Astrocyte (in vitro differentiated cells and primary cell): ENCODE data around the gene DNAAF8. TPM values are rescaled to one million over a fixed set of nuclear protein-coding genes. Genes with fewer than 3 reads are reported as not detected.

Experiments
- DNase-seq: peaks from one replicate; pipeline ENCODE4 v3.0.0-alpha.2; 2010; ENCODE audit warnings: low read depth
- FAIRE-seq: peaks from 2 replicates; lab custom pipeline; 2011; peaks lifted over from hg19 to GRCh38; lab: Jason Lieb, UNC
- H2AFZ ChIP-seq: 2 replicates; pipeline ENCODE4 v1.6.0; 2012; ENCODE audit warnings: low read depth, low read length, inconsistent platforms
- H3K27ac ChIP-seq: 2 replicates; pipeline ENCODE4 v1.5.1; 2011; ENCODE audit warnings: low read depth, low read length, inconsistent platforms
- H3K27me3 ChIP-seq: 2 replicates; pipeline ENCODE4 v1.6.0; 2011; ENCODE audit warnings: low read length, inconsistent platforms; ENCODE audit not compliant: insufficient read depth
- H3K36me3 ChIP-seq: 2 replicates; pipeline ENCODE4 v1.5.1; 2011; ENCODE audit warnings: low read length, inconsistent platforms; ENCODE audit not compliant: insufficient read depth
- H3K4me1 ChIP-seq: 2 replicates; pipeline ENCODE4 v1.5.1; 2011; ENCODE audit warnings: low read length, inconsistent platforms; ENCODE audit not compliant: insufficient read depth
- H3K4me2 ChIP-seq: 2 replicates; pipeline ENCODE4 v1.6.0; 2012; ENCODE audit warnings: low read length, inconsistent platforms
- H3K4me3 ChIP-seq: 2 replicates; pipeline ENCODE4 v1.5.1; 2011; ENCODE audit warnings: low read depth, mild to moderate bottlenecking, low read length, inconsistent platforms; ENCODE audit not compliant: insufficient read depth
- H3K79me2 ChIP-seq: 2 replicates; pipeline ENCODE4 v1.6.0; 2012; ENCODE audit warnings: mild to moderate bottlenecking, low read length, inconsistent platforms; ENCODE audit not compliant: insufficient read depth
- H3K9ac ChIP-seq: 2 replicates; pipeline ENCODE4 v1.6.0; 2012; ENCODE audit warnings: mild to moderate bottlenecking, low read length, inconsistent platforms
- H3K9me3 ChIP-seq: 2 replicates; pipeline ENCODE4 v1.5.1; 2012; ENCODE audit warnings: low read depth, mild to moderate bottlenecking, low read length, inconsistent platforms; ENCODE audit not compliant: insufficient read depth
- H4K20me1 ChIP-seq: 2 replicates; pipeline ENCODE4 v1.6.0; 2012; ENCODE audit warnings: low read length, inconsistent platforms; ENCODE audit not compliant: insufficient read depth
- H3K27ac Mint-ChIP-seq: one replicate; pipeline ENCODE4 v1.8.0; 2021; ENCODE audit warnings: mild to moderate bottlenecking, mixed read lengths; ENCODE audit not compliant: unreplicated experiment
- H3K27me3 Mint-ChIP-seq: one replicate; pipeline ENCODE4 v1.8.0; 2021; ENCODE audit warnings: low read depth, mixed read lengths; ENCODE audit not compliant: unreplicated experiment
- H3K36me3 Mint-ChIP-seq: one replicate; pipeline ENCODE4 v1.8.0; 2021; ENCODE audit warnings: low read depth, mixed read lengths; ENCODE audit not compliant: unreplicated experiment
- H3K4me1 Mint-ChIP-seq: one replicate; pipeline ENCODE4 v1.8.0; 2021; ENCODE audit warnings: low read depth, mixed read lengths; ENCODE audit not compliant: unreplicated experiment
- H3K4me3 Mint-ChIP-seq: one replicate; pipeline ENCODE4 v1.8.0; 2021; ENCODE audit warnings: mild to moderate bottlenecking, moderate library complexity, mixed read lengths; ENCODE audit not compliant: unreplicated experiment
- H3K9me3 Mint-ChIP-seq: one replicate; pipeline ENCODE4 v1.8.0; 2021; ENCODE audit warnings: mild to moderate bottlenecking, mixed read lengths; ENCODE audit not compliant: unreplicated experiment
- EZH2 ChIP-seq: IDR thresholded peaks from 2 replicates; pipeline ENCODE4 v1.6.1; 2012; ENCODE audit warnings: mild to moderate bottlenecking, low read length, inconsistent platforms; ENCODE audit not compliant: insufficient read depth
- total RNA-seq: library from RNA; stranded (reverse); gene quantifications from 2 replicates; pipeline ENCODE4 v1.2.1, GENCODE V29; 2021
- TF ChIP-seq, protein P1 (sequence below): IDR thresholded peaks from 2 replicates; pipeline ENCODE4 v1.5.1; 2011; ENCODE audit warnings: low read depth, mild to moderate bottlenecking, inconsistent platforms, low read length, moderate library complexity; ENCODE audit not compliant: insufficient read depth

DNAAF8 gene
- total RNA-seq, 1 donor from 2014 or later = 2.7 TPM

DNA sequence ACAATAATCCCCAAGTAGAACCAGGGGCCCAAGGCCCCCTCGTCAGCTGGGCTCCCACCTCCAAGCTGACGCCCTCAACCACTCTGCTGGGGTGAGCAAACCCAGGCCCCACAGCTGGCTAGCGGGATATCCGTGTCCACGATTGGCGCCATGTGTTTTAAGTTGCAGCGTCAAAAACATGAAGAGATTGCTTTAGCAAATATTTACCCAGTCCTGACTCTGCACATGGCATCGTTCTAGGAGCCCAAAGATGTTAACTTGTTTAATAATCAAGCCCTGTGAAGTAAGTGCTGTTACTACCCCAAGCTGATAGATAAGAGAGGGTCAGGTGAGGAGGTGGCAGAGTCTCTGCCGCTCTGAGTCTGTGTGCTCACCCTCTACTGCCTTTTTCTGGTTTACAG, 54.2 kb downstream of the DNAAF8 start:
- Histone ChIP-seq H3K79me2 (no peaks in the 10 kb centered on the region), H3K27me3 (no peaks in the 10 kb centered on the region), H3K4me2 (no peak overlapping the region), H3K4me1 (no peaks in the 10 kb centered on the region), H3K4me3 (no peak overlapping the region), H4K20me1 (no peaks in the 10 kb centered on the region), H3K36me3 (no peaks in the 10 kb centered on the region), H3K9ac (no peak overlapping the region), H2AFZ (no peak overlapping the region), H3K9me3 (no peaks in the 10 kb centered on the region), H3K27ac (no peak overlapping the region)
- H3K4me1 Mint-ChIP-seq = no peaks in the 10 kb centered on the region
- TF ChIP-seq EZH2 = no peak
- TF ChIP-seq, protein P1, sequence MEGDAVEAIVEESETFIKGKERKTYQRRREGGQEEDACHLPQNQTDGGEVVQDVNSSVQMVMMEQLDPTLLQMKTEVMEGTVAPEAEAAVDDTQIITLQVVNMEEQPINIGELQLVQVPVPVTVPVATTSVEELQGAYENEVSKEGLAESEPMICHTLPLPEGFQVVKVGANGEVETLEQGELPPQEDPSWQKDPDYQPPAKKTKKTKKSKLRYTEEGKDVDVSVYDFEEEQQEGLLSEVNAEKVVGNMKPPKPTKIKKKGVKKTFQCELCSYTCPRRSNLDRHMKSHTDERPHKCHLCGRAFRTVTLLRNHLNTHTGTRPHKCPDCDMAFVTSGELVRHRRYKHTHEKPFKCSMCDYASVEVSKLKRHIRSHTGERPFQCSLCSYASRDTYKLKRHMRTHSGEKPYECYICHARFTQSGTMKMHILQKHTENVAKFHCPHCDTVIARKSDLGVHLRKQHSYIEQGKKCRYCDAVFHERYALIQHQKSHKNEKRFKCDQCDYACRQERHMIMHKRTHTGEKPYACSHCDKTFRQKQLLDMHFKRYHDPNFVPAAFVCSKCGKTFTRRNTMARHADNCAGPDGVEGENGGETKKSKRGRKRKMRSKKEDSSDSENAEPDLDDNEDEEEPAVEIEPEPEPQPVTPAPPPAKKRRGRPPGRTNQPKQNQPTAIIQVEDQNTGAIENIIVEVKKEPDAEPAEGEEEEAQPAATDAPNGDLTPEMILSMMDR = no peak
- DNase-seq = no peak
- H3K27ac Mint-ChIP-seq = no peak overlapping the region
- peaks cover 9% of the 10 kb centered on the region for H3K27me3 Mint-ChIP-seq
- H3K36me3 Mint-ChIP-seq = peaks cover 7% of the 10 kb centered on the region
- peaks cover 5% of the 10 kb centered on the region for H3K9me3 Mint-ChIP-seq
- H3K4me3 Mint-ChIP-seq = no peak overlapping the region
- no peak for FAIRE-seq

DNA sequence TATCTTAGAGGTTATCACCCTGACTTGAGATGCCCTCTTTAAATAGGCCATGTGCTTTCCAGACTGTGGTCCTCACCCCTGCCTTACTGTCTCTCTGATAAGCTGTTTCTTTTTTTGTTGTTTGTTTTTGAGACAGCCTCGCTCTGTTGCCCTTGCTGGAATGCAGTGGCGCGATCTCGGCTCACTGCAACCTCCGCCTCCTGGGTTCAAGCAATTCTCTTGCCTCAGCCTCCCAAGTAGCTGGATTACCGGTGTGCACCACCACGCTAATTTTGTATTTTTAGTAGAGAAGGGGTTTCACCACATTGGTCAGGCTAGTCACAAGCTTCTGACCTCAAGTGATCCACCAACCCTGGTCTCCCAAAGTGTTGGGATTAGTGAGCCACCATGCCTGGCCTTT, 54.6 kb downstream of the DNAAF8 start:
- H3K4me2 ChIP-seq = no peak overlapping the region
- TF ChIP-seq, protein P1 = no peak
- no peak for TF ChIP-seq EZH2
- Mint-ChIP-seq H3K36me3 (peaks cover 7% of the 10 kb centered on the region), H3K9me3 (peaks cover 5% of the 10 kb centered on the region), H3K4me1 (no peaks in the 10 kb centered on the region), H3K4me3 (no peak overlapping the region), H3K27me3 (peaks cover 9% of the 10 kb centered on the region), H3K27ac (no peak overlapping the region)
- no peaks in the 10 kb centered on the region for H3K36me3 ChIP-seq
- H3K27me3 ChIP-seq = no peaks in the 10 kb centered on the region
- H3K9ac ChIP-seq = no peak overlapping the region
- H3K4me1 ChIP-seq = no peaks in the 10 kb centered on the region
- H3K27ac ChIP-seq = no peak overlapping the region
- H4K20me1 ChIP-seq = no peaks in the 10 kb centered on the region
- FAIRE-seq = no peak
- no peak for DNase-seq
- no peak overlapping the region for H3K4me3 ChIP-seq
- no peak overlapping the region for H2AFZ ChIP-seq
- no peaks in the 10 kb centered on the region for H3K79me2 ChIP-seq
- H3K9me3 ChIP-seq = no peaks in the 10 kb centered on the region

DNA sequence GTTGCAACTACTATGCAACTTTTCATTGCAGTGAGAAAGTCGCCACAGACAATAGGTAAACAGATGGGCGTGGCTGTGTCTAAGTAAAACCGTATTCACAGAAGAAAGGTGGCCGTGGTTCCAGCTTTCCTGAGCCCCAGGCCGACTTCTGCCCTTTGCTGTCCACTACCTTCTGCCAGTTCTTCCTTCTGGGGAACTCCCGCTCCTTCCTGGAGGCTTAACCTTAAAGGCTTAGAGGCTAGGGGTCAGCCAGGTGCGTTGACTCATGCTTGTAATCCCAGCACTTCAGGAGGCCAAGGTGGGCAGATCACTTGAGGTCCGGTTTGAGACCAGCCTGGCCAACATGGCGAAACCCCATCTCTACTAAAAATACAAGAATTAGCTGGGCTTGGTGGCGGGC, 55.9 kb downstream of the DNAAF8 start:
- Mint-ChIP-seq H3K4me1 (no peaks in the 10 kb centered on the region), H3K27ac (no peak overlapping the region), H3K4me3 (no peak overlapping the region), H3K36me3 (peaks cover 5% of the 10 kb centered on the region), H3K27me3 (peaks cover 5% of the 10 kb centered on the region), H3K9me3 (peaks cover 5% of the 10 kb centered on the region)
- H2AFZ ChIP-seq = no peak overlapping the region
- no peak overlapping the region for H3K9ac ChIP-seq
- H3K36me3 ChIP-seq = no peaks in the 10 kb centered on the region
- no peaks in the 10 kb centered on the region for H3K27me3 ChIP-seq
- no peak overlapping the region for H3K27ac ChIP-seq
- H3K4me2 ChIP-seq = no peak overlapping the region
- H3K79me2 ChIP-seq = no peaks in the 10 kb centered on the region
- no peak for TF ChIP-seq EZH2
- TF ChIP-seq, protein P1 = no peak
- DNase-seq (no peak), FAIRE-seq (no peak)
- H3K4me3 ChIP-seq = no peak overlapping the region
- H3K9me3 ChIP-seq = no peaks in the 10 kb centered on the region
- H3K4me1 ChIP-seq = no peaks in the 10 kb centered on the region
- H4K20me1 ChIP-seq = no peaks in the 10 kb centered on the region
